Prostate gland (tissue), 2 donors: ENCODE measurements around the gene PSMF1.

Experiments
- CTCF ChIP-seq, 4 experiments: fragments of 200-600 bp in 2 of 4; fragments of 450-650 bp in 2 of 4; sonication (generic) in 2 of 4; IDR thresholded peaks; 1 replicate in 3 of 4; 2 replicates in 1 of 4; pipeline ENCODE4 v1.5.1; 2016 to 2019; ENCODE audit warnings: antibody characterized with exemption in 4 of 4, mild to moderate bottlenecking in 2 of 4, moderate library complexity in 2 of 4
- POLR2AphosphoS5 ChIP-seq: sonication (generic); formaldehyde crosslinking; IDR thresholded peaks from one replicate; pipeline ENCODE4 v1.6.1; 2017; ENCODE audit warnings: antibody characterized with exemption

- TF ChIP-seq CTCF (IDR thresholded peaks at IDR 0.05) (no peak), POLR2AphosphoS5 (no peak)
Observed at GRCh38 chr20:1155342-1155741, 36.9 kb downstream of the PSMF1 start.
